ENCODE data around the gene CXCR3. TPM values are rescaled to one million over a fixed set of nuclear protein-coding genes. Genes with fewer than 3 reads are reported as not detected.
"Not testable (repeated sequence)": the region's sequence is repeated elsewhere in the genome, so short reads cannot be mapped to it uniquely, and the experiment has no call there.

The CXCR3 gene
- total RNA-seq, 1 donor from 2014 or later: not detected

DNA sequence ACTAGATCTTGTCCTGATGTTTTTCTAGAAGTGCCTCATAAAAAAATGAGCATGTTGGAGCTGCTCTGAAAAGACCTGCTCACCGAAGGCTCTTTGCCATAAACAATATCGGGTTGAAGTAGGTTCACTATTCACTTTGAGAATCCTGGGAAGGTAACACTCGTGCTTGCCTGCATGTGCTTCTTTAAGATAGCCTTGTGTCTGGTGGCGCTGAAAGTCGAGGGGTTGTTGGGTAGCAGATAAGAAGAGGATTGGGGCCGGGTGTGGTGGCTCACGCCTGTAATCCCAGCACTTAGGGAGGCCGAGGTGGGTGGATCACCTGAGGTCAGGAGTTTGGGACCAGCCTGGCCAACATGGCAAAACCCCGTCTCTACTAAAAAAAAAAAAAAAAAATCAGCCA is 6.6 kb downstream of the CXCR3 start:
- not testable (repeated sequence) for DNase-seq (ENCODE audit: low read depth in 2 of 2)

DNA sequence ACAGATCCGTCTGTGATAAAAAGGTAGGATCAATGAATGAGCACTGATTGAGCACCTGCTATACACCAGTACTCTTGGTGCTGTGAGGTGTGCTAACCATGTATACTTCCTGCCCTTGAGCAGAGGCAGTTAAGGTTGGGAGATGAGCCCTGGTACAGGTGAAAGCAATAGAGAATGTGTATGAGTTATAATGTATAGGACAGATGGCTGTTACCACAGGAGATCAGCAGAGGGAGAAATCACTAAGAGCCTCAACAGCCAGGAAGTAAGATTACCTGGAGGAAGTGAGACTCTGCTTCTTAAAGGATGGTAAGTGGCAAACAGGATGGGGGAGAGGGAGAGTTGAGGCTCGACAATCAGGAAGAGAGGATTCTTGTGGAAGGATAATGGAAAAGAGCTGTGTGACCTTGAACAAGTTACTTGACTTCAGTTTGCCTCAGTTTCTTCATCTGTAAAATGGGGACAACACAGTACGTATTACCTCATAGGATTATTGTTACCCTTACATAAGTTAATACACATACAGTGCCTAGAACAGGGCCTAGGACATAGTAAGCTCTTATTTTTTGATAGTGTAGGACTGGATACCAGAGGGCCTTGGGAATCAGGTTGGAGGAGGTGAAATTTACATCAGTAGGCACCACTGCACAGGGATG is 9.1 kb downstream of the CXCR3 start:
- DNase-seq (ENCODE audit: low read depth in 2 of 2): no peak

DNA sequence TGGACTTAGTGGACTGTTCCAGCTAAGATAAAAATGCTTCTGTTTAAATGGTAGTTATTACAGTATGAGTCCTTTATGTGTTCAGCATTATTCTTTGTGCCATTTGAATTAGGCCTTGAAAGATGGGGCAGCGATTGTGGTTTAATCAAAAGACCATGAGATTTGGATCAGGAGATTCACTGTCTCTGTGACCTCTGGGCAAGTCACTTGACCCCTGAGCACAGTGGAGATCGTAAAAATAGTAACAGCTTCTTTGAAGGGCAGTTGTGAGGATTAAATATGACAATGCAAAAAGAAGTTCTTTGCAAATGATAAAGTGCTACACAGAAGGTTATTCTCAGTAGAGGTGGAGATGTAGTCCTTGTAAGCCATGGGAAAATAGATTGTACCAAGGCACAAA is 10.8 kb downstream of the CXCR3 start:
- no peak for DNase-seq (ENCODE audit: low read depth in 2 of 2)

DNA sequence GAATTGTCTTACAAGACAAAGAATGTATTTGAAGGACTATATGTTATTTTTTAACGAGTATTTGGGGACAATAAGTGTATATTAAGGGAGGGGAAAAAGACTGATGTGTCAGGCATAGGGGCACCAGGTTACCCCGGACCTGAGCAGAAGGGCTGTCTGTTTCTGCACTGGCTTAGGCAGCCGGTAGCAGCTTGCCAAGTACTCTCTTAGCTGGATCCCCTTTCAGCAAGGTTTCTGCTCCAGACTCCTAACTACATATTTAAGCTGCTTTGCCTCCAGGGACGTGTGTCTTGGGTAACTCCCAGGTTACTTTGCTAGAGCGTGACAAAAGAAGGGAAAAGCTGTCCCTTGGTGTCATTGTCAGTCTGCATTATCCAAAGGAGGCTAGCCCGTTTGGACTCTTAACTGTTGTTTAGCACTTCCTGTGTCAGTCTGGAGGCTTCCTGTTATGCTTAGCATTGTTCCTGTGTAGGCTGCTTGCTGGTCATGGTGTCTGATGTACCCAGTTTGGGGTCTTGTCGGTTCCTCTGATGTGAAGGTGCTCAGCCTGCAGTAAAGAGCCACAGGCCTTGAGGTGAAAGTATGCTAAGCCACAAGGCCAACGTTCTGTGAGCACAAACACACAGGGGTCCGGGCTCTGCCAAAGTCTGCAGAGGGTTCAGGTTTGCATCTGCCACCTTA is 11.6 kb downstream of the CXCR3 start:
- peak; percentile 20 to 50 for DNase-seq (ENCODE audit: low read depth in 2 of 2)

DNA sequence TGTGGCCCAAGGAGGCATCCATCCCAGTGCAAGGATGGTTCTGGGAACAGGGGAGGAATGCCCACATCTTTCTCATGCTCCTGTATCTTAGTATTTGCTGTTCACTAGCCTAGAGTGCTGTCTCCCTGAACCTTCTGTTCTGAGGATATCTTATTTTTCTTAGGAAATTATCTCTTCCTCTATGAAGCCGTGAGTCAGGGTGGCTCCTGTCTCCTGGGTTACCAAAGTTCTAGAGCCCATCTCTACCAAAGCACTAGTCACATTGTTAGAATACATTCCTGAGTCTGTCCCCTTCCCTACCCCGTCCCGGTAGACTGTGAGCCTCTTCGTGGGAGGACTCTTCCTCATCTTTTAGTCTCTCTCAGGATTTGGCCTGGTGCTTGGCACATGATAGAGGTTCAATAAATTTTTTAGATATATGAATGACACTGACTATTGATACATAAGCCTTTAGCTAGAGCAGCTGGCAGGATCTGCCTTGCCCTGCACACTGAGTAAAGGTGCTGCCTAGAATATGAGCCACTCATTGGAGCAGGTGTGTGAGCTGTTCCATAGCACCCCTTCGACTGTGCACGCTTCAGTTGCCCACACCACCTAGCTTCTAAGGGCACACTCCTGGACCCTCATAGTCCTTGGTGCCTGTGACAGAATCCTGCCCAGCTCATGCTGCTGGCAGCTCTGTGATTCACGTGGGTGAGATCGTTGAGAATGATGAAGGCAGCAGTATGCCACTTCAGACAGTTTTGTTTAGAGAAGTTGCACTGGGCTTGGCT is 13.3 kb downstream of the CXCR3 start:
- DNase-seq (ENCODE audit: low read depth in 2 of 2): peak in 1 of 2 donors; percentile 53

DNA sequence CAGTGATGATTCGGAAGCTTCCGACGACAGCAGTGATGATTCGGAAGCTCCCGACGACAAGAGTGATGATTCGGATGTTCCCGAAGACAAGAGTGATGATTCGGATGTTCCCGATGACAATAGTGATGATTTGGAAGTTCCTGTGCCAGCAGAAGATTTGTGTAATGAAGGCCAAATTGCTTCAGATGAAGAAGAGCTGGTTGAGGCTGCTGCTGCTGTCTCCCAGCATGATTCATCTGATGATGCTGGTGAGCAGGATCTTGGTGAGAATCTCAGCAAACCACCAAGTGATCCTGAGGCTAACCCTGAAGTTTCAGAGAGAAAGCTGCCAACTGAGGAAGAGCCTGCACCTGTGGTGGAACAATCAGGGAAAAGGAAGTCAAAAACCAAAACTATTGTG is 14.2 kb downstream of the CXCR3 start:
- peak in 1 of 2 donors; percentile 41 for DNase-seq (ENCODE audit: low read depth in 2 of 2)

DNA sequence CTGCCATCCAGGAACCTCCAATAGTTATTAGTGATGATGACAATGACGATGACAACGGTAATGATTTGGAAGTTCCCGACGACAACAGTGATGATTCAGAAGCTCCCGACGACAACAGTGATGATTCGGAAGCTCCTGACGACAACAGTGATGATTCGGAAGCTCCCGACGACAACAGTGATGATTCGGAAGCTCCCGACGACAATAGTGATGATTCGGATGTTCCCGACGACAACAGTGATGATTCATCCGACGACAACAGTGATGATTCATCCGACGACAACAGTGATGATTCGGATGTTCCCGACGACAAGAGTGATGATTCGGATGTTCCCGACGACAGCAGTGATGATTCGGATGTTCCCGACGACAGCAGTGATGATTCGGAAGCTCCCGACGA is 14.7 kb downstream of the CXCR3 start:
- DNase-seq (ENCODE audit: low read depth in 2 of 2): no peak

DNA sequence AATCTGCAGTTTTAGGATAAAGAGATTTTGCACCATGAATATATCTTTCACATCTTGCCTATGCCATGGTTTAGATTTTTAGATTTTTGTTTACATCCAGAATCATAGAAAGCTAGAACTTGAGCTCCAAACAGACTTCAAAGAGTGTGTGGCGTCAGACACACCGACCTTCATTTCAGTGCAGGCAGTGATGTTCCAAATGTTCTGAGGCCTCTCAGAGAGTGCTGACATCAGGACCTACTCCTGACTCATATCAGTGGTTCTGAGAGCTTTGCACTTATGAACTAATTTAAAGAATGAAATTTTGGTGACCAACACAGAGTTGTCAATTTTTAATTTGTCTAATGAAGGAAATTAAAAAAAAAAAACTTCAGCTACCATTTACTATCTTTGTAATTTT is 18.3 kb downstream of the CXCR3 start:
- no peak for DNase-seq (ENCODE audit: low read depth in 2 of 2)

DNA sequence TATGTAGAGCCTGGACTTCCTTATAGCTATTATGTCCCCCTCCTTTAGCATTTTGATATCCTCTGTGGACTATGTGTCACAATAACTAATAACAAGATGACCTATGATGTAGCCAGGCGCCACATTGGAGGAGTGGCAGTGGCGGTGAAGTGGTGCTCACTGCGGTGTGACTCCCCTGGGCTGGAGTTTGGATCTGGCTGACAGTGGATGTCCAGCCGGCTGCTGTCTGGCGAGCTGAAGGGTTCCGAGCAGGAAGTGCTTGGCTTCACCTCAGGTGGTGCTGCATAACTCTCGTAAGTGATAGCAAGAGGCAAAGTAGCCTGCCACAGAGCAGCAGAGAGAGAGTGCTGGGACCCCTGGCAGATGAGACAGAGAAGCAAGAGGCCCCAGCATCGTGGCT is 25.1 kb downstream of the CXCR3 start:
- not testable (repeated sequence) for DNase-seq (ENCODE audit: low read depth in 2 of 2)

DNA sequence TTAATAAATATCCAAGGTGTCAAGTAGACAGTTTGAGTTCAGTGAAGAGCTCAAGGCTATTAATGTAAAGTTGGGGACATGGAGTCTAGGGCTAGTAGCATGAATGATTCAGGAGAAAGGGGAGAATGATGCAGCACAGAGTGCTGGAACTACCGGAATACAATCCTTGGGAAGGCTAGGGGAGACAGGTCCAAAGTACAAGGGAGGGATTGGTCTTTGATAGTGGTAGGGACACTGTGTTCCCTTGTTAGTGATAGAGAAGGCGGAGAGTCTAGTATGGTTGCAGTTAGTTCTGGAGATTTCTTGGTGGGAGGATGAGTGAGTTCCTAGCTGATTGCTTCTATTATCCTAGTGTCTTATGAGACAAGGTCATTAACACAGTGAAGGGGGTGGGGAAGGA is 31.4 kb downstream of the CXCR3 start:
- DNase-seq (ENCODE audit: low read depth in 2 of 2): no peak

DNA sequence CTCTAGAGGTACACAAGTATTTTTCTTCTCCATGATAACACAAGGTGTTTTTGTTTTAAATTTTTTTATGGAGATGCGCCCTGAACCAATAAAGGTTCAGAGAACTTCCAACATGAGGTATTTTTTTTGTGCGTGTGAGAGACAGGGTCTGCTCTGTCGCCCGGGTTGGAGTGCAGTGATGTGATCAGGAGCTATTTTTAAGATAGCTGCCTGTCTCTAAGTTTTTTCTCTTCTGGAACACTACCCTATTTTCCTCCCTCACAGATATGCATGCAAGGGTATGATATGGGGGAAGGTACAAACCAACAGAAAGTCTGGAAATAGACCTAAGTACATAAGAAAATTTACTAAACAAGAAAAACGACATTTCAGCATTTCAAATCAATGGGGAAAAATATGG is 37.1 kb downstream of the CXCR3 start:
- no peak for DNase-seq (ENCODE audit: low read depth in 2 of 2)

DNA sequence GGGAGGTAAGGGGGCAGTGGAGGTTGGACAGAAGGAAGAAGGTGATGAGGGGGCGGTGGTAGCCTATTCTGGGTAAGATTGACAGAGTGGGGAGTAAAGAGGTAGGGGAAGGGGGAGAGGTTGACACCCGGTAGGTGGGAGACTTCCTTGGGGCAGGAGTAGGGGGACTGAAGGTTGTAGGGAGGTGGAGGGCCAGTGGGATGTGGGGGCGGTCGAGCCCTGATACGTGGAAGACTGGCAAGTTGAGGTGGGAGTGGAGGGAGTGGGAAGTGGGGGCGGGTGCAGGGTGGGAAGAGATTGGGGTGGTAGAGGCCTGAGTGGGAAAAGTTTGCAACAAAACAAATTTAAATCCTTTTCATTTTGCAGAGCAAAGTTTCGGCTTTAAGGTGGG is 38.3 kb downstream of the CXCR3 start:
- no peak for DNase-seq (ENCODE audit: low read depth in 2 of 2)

DNA sequence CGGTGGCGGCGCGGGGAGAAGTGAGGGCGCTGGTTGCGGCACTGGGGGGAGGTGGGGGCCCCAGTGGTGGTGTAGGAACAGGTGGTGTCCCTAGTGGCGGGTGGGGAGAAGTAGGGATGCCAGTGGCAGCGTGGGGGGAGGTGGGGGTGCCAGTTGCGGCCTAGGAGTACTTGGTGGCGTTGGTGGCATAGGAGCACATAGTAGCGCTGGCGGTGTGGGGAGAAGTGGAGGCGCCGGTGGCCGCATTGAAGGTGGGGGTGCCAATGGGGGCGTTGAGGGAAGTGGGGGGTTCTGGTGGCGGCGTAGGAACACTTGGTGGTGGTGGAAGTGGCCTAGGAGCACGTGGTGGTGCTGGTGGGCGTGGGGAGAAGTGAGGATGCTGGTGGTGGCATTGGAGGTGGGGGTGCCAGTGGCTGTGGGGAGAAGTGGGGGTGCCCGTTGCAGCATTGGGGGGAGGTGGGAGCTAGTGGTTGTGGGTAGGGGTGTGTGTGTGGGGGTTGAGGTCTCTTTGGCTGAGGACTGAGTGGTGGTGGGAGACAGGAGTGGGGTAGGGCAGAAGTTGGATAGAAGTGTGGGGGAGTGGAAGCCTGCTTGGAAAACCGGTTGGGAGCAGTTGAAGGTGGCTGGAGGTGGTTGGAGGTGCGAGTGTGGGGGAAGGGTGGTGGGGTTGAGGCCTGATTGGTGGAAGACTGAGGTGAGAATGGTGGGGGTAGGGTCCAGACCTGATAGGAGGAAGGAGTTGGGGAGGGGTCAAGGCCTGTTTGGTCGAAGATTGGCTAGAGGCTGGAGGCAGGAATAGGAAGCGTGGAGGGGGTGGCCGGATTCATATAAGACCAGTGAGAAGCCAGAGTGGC is 38.9 kb downstream of the CXCR3 start:
- no peak for DNase-seq (ENCODE audit: low read depth in 2 of 2)

DNA sequence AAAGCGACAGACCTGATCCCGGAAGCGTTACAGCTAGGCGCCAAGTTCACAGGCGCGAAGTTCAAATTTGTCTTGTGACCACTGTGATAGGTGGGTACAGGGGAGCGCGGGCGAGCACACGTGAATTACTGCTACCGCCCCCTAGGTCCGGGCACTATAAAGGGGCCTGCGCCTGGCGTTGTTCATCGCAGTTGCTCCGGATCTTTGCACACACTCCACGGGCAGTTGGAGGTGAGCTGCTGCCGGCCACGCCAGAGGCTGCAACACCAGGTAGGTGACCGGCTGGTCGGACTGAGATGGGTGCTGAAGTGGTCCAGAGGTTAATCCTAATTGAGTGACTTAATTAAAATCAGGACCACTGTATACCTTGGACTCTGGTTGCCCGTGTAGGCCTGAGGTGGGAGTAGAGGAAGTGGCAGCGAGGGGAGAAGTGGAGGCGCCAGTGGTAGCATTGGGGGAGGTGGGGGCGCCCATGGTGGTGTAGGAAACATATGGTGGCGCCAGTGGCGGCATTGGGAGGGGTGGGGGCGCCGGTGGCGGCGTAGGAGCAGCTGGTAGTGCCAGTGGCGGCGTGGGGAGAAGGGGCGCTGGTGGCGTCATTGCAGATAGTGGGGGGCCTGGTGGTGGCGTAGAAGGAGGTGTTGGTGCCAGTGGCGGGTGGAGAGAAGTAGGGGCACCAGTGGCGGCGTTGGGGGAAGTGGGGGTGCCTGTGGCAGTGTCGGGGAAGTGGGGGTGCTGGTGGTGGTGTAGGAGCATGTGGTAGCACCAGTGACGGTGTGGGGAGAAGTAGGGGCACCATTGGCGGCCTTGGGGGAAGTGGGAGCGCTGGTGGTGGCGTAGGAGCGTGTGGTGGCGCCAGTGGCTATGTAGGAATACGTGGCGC is 39.8 kb downstream of the CXCR3 start, which contains the start of gene GCNA:
TSS of gene GCNA (plus strand) at position 185 of the 883 bp plus-strand sequence. CDS start 2,385 bp downstream, outside the sequence.
- DNase-seq (ENCODE audit: low read depth in 2 of 2): no peak

DNA sequence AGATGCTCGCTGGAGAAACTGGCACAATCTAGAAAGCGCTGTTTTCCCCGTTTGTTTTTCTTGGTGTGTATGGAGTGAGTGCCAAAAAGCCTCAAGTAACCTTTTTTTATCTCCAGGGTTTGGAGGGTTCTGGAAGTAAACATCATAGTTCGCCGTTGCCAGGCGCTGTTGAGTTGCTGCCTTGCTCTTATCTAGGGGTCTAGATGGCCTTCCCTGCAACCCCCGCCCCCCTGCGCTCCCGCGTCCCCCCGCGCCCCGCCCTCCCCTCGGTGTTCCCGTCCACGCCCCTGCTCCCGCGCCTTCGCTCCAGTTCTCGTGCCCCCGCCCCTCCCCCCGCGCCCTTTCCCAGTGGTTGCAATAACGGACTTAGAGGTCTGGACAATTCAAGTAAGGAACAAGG is 40.6 kb downstream of the CXCR3 start:
- no peak for DNase-seq (ENCODE audit: low read depth in 2 of 2)

DNA sequence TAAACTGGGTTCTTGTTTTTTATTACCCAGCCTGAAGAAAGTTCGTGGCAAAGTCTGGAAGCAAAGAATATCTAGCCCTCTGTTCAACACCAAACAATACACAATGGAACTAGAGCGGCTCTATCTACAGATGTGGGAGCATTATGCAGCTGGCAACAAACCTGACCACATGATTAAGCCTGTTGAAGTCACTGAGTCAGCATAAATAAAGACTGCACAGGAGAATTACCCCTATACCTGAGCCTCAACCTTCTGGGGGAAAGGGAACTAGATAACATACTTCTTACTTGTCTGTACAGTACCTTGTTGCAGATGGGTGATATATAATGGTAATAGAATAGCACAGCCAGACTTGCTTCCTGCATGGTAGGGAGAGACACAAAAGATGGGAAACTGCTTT is 44.7 kb downstream of the CXCR3 start:
- DNase-seq (ENCODE audit: low read depth in 2 of 2): no peak

DNA sequence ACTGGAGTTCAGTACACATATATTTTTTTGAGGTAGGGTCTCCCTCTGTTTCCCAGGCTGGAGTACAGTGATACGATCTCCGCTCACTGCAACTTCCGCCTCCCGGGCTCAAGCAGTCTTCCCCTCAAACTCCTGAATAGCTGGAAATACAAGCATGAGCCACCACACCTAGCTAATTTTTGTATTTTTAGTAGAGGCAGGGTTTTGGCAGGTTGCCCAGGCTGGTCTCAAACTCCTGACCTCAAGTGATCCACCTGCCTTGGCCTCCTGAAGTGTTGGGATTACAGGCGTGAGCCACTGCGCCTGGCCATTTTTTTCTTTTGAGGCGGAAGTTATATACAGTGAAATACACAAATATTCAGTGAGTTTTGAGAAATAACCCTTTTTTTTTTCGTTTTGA is 46.9 kb downstream of the CXCR3 start:
- not testable (repeated sequence) for DNase-seq (ENCODE audit: low read depth in 2 of 2)

All from lung microvascular endothelial cell (primary cell).